Caco-2 (cell line): ENCODE data around the gene CAND2. TPM values are rescaled to one million over a fixed set of nuclear protein-coding genes. Genes with fewer than 3 reads are reported as not detected.

Source experiments
- BruUV-seq: library from RNA; stranded (reverse); fragments of 400-500 nt; replicated peaks from 2 replicates; lab custom pipeline; 2021; lab: Mats Ljungman, UMichigan
- CTCF ChIA-PET: fragments of 300-600 bp; sonication (Branson Sonifier 250); formaldehyde crosslinking; loops from one replicate; lab custom pipeline; 2022; ENCODE audit warnings: antibody characterized with exemption; lab: Charles Lee
- POLR2A ChIA-PET: fragments of 300-600 bp; sonication (Branson Sonifier 250); formaldehyde crosslinking; loops from one replicate; lab custom pipeline; 2022; ENCODE audit warnings: antibody characterized with exemption; lab: Charles Lee
- DNase-seq, 2 experiments: peaks; one replicate each; pipeline versions ENCODE4 v3.0.0 to v3.0.0-alpha.2; 2020 to 2022
- H3K27me3 ChIP-seq: replicated peaks from 2 replicates; pipeline ENCODE4 v1.6.0; 2011; ENCODE audit warnings: low read length; ENCODE audit not compliant: control insufficient read depth, insufficient read depth
- H3K36me3 ChIP-seq: 2 replicates; pipeline ENCODE4 v1.5.1; 2011; ENCODE audit warnings: low read length; ENCODE audit not compliant: control insufficient read depth, insufficient read depth
- H3K4me1 ChIP-seq: fragments of 250-450 bp; sonication (Bioruptor Pico); 2 replicates; pipeline ENCODE4 v1.5.1; 2020; ENCODE audit warnings: mild to moderate bottlenecking
- H3K4me3 ChIP-seq: 2 replicates; pipeline ENCODE4 v1.5.1; 2011; ENCODE audit warnings: low read depth, mild to moderate bottlenecking, control low read depth, low read length
- H3K9me3 ChIP-seq: fragments of 250-450 bp; sonication (Bioruptor Pico); 2 replicates; pipeline ENCODE4 v1.5.1; 2020; ENCODE audit warnings: mild to moderate bottlenecking, moderate library complexity
- H3K27ac Mint-ChIP-seq: one replicate; pipeline ENCODE4 v1.8.0; 2022; ENCODE audit warnings: mixed read lengths; ENCODE audit not compliant: unreplicated experiment
- H3K27me3 Mint-ChIP-seq: one replicate; pipeline ENCODE4 v1.8.0; 2022; ENCODE audit warnings: mixed read lengths; ENCODE audit not compliant: insufficient read depth, unreplicated experiment
- H3K36me3 Mint-ChIP-seq: one replicate; pipeline ENCODE4 v1.8.0; 2022; ENCODE audit warnings: mild to moderate bottlenecking, mixed read lengths; ENCODE audit not compliant: insufficient read depth, unreplicated experiment
- H3K4me1 Mint-ChIP-seq: one replicate; pipeline ENCODE4 v1.8.0; 2022; ENCODE audit warnings: low read depth, mixed read lengths; ENCODE audit not compliant: unreplicated experiment
- H3K4me3 Mint-ChIP-seq: one replicate; pipeline ENCODE4 v1.8.0; 2022; ENCODE audit warnings: mild to moderate bottlenecking, moderate library complexity, mixed read lengths; ENCODE audit not compliant: unreplicated experiment
- H3K9me3 Mint-ChIP-seq: one replicate; pipeline ENCODE4 v1.8.0; 2022; ENCODE audit warnings: mixed read lengths; ENCODE audit not compliant: unreplicated experiment
- CTCF ChIP-seq, 2 experiments: fragments of 200-600 bp in 1 of 2; IDR thresholded peaks; 1 replicate in 1 of 2; 2 replicates in 1 of 2; pipeline versions ENCODE4 v1.5.1 to v1.8.0; 2011 to 2022; ENCODE audit warnings: antibody characterized with exemption in 1 of 2, control low read depth in 1 of 2, inconsistent platforms in 1 of 2, low read depth in 1 of 2, low read length in 1 of 2, mild to moderate bottlenecking in 1 of 2, moderate library complexity in 1 of 2; ENCODE audit not compliant: insufficient read depth in 1 of 2, severe bottlenecking in 1 of 2, unreplicated experiment in 1 of 2
- intact Hi-C: fragments of 100-400 bp; cut with micrococcal nuclease; formaldehyde crosslinking; loops from one replicate; pipeline ENCODE4 v1.10.0; 2022; ENCODE audit not compliant: unreplicated experiment
- total RNA-seq: library from RNA; stranded (reverse); gene quantifications from 2 replicates; pipeline ENCODE4 v1.2.3, GENCODE V29; 2022

The CAND2 gene
- total RNA-seq, 1 experiment from 2014 or later, result not detected

DNA sequence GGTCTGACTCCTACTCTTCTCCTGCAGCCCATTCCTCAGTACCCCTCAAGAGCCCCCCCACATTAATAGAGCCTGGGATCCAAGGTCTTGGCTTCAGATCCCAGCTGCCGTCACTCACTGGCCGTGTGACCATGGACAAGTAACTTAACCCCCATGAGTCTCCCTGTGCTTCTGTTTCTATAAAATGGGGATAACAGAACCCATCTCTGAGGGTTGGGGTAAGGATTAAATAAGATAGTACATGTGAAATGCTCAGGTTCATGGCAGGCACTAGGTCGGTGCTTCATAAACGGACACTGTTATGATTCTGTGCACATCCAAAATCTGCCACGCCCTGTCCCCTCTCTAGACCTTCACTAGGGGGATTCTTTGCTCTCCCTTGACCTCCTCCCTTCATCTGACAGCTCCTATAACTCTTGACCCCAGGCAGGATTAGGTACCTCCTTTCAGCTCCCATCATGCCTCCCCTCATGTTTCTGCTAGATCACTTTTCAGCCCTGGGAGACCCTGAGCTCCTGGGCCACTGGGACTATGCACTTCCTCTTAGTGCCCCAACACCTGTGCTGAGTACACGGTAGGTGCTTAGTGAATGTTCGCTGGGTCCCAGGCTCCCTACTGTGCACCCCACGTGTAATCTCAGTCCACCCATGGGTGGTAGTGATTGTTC is 1.5 kb downstream of the CAND2 start:
- no peak overlapping the region for H3K27ac Mint-ChIP-seq
- no peaks in the 10 kb centered on the region for H3K9me3 Mint-ChIP-seq
- no peaks in the 10 kb centered on the region for H3K27me3 ChIP-seq
- POLR2A ChIA-PET, result no interaction called here
- peaks cover 2% of the 10 kb centered on the region for H3K27me3 Mint-ChIP-seq
- no peak for DNase-seq
- no peaks in the 10 kb centered on the region for H3K4me1 Mint-ChIP-seq
- no TSS peak for BruUV-seq
- CTCF ChIA-PET, result no interaction called here
- H3K4me1 ChIP-seq, result no peaks in the 10 kb centered on the region
- no peaks in the 10 kb centered on the region for H3K9me3 ChIP-seq
- intact Hi-C loops, result no loop called here
- no peak for TF ChIP-seq CTCF (IDR thresholded peaks at IDR 0.05; ENCODE audit: insufficient read depth in 1 of 2, low read depth in 1 of 2, low read length in 1 of 2, severe bottlenecking in 1 of 2, unreplicated experiment in 1 of 2)
- H3K36me3 Mint-ChIP-seq, result no peaks in the 10 kb centered on the region
- H3K4me3 Mint-ChIP-seq, result no peak overlapping the region
- H3K4me3 ChIP-seq, result no peak overlapping the region
- no peaks in the 10 kb centered on the region for H3K36me3 ChIP-seq

- Histone ChIP-seq H3K9me3 (no peaks in the 10 kb centered on the region), H3K36me3 (no peaks in the 10 kb centered on the region), H3K27me3 (no peaks in the 10 kb centered on the region), H3K4me1 (no peaks in the 10 kb centered on the region), H3K4me3 (no peak overlapping the region)
- intact Hi-C loops, result no loop called here
- ChIA-PET POLR2A (interaction anchor here (0.6 kb wide), 1 partner anchor 257 kb away, joined by 4 read pairs; no protein-coding TSS in a partner anchor), CTCF (no interaction called here)
- H3K27me3 Mint-ChIP-seq, result peaks cover 2% of the 10 kb centered on the region
- no peak for DNase-seq
- no peak for TF ChIP-seq CTCF (IDR thresholded peaks at IDR 0.05; ENCODE audit: insufficient read depth in 1 of 2, low read depth in 1 of 2, low read length in 1 of 2, severe bottlenecking in 1 of 2, unreplicated experiment in 1 of 2)
- H3K9me3 Mint-ChIP-seq, result no peaks in the 10 kb centered on the region
- H3K4me1 Mint-ChIP-seq, result no peaks in the 10 kb centered on the region
- no TSS peak for BruUV-seq
- H3K36me3 Mint-ChIP-seq, result no peaks in the 10 kb centered on the region
- no peak overlapping the region for H3K27ac Mint-ChIP-seq
- H3K4me3 Mint-ChIP-seq, result no peak overlapping the region
Measured at GRCh38 chr3:12798559-12799179, 2.2 kb downstream of the CAND2 start.

GRCh38 chr3:12799525-12800440 is 3.3 kb downstream of the CAND2 start:
- CTCF ChIA-PET, result no interaction called here
- no peaks in the 10 kb centered on the region for H3K4me1 ChIP-seq
- no peaks in the 10 kb centered on the region for H3K27me3 ChIP-seq
- Mint-ChIP-seq H3K4me1 (no peaks in the 10 kb centered on the region), H3K4me3 (no peak overlapping the region), H3K27ac (no peak overlapping the region), H3K36me3 (no peaks in the 10 kb centered on the region), H3K9me3 (no peaks in the 10 kb centered on the region), H3K27me3 (peaks cover 2% of the 10 kb centered on the region)
- H3K9me3 ChIP-seq, result no peaks in the 10 kb centered on the region
- intact Hi-C loops, result no loop called here
- no peak overlapping the region for H3K4me3 ChIP-seq
- DNase-seq, result no peak
- H3K36me3 ChIP-seq, result no peaks in the 10 kb centered on the region
- POLR2A ChIA-PET, result no interaction called here
- no peak for TF ChIP-seq CTCF (IDR thresholded peaks at IDR 0.05; ENCODE audit: insufficient read depth in 1 of 2, low read depth in 1 of 2, low read length in 1 of 2, severe bottlenecking in 1 of 2, unreplicated experiment in 1 of 2)
- BruUV-seq, result no TSS peak
